ENCODE results near the gene NTM.
"Not testable (repeated sequence)": the region's sequence is repeated elsewhere in the genome, so short reads cannot be mapped to it uniquely, and the experiment has no call there.

Gene NTM

DNA sequence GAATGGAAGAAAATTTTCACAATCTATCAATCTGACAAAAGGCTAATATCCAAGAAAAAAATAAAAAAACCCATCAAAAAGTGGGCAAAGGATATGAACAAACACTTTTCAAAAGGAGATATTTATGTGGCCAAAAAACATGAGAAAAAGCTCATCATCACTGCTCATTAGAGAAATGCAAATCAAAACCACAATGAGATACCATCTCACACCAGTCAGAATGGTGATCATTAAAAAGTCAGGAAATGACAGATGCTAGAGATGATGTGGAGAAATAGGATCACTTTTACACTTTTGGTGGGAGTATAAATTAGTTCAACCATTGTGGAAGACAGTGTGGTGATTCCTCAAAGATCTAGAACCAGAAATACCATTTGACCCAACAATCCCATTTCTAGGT is 999.7 kb downstream of the NTM start:
- H2AFZ ChIP-seq (ENCODE audit: low read depth, low read length); H3K27me3 ChIP-seq (ENCODE audit: insufficient read depth, low read length); H3K36me3 ChIP-seq (ENCODE audit: insufficient read depth, low read length); H3K4me3 ChIP-seq (ENCODE audit: low read length); H3K4me1 ChIP-seq (ENCODE audit: insufficient read depth, low read length); H3K9me3 ChIP-seq (ENCODE audit: low read length): not testable (repeated sequence)

DNA sequence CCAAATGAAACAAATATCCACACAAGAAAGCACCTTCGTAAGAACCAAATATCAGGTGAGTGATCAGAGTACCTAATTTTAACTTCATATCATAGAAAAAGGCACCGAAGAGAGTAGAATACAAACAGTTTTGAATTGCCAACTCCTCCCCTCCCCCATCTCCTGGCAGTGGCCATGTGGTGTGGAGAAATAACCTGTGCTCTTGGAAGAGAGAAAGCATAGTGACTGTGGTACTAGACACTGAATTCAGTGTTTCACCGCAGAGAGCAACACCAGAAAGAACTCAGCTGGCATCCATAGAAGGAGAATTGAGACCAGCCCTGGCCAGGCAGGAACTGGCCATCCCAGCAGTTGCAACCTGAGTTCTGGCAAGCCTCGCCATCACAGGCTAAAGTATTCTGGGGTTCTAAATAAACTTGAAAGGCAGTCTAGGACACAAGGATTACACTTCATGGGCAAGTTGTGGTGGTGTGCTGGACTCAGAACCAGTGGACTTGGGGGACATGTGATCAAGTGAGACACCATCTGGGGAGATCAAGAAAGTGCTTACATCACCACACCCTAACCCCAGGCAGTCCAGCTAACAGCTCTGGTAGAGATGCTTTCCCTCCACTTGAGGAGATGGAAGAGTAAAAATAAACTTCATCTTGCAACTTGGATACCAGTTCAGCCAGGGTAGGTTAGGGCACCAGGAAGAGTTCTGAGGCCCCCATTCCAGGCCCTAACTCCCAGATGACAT is 1003.2 kb downstream of the NTM start:
- H3K27me3 ChIP-seq (ENCODE audit: insufficient read depth, low read length) = no peaks in the 10 kb centered on the region
- H3K9me3 ChIP-seq (ENCODE audit: low read length) = no peaks in the 10 kb centered on the region
- H3K36me3 ChIP-seq (ENCODE audit: insufficient read depth, low read length) = no peaks in the 10 kb centered on the region
- H3K4me1 ChIP-seq (ENCODE audit: insufficient read depth, low read length) = no peaks in the 10 kb centered on the region
- H3K4me3 ChIP-seq (ENCODE audit: low read length) = no peak overlapping the region
- no peak overlapping the region for H2AFZ ChIP-seq (ENCODE audit: low read depth, low read length)

DNA sequence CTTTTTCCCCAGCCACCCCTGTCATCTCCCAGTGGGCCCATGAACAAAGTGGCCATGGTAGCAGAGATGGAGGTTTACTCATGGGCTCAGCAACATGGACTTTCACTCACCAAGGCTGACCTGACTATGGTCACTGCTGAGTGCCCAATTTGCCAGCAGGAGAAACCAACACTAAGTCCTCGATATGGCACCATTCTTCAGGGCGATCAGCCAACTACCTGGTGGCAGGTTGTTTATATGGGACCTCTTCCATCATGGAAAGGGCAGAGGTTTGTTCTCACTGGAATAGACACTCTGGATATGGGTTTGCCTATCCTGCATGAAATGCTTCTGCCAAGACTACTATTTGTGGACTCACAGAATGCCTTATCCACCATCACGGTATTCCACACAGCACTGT is 1009.1 kb downstream of the NTM start:
- H3K9me3 ChIP-seq (ENCODE audit: low read length) = no peaks in the 10 kb centered on the region
- H3K36me3 ChIP-seq (ENCODE audit: insufficient read depth, low read length) = no peaks in the 10 kb centered on the region
- H3K27me3 ChIP-seq (ENCODE audit: insufficient read depth, low read length) = no peaks in the 10 kb centered on the region
- no peak overlapping the region for H3K4me3 ChIP-seq (ENCODE audit: low read length)
- no peaks in the 10 kb centered on the region for H3K4me1 ChIP-seq (ENCODE audit: insufficient read depth, low read length)
- no peak overlapping the region for H2AFZ ChIP-seq (ENCODE audit: low read depth, low read length)

Measured in neuron (in vitro differentiated cells).